Suprapubic skin (tissue), 4 donors: ENCODE results near the gene EEA1. TPM values are rescaled to one million over a fixed set of nuclear protein-coding genes. Genes with fewer than 3 reads are reported as not detected.

Source experiments
- DNase-seq, 2 donors: peaks; one replicate each; pipeline ENCODE4 v3.0.0-alpha.2; 2019; ENCODE audit warnings: low spot score in 2 of 2
- H3K27ac ChIP-seq: fragments of 200-600 bp; sonication (generic); one replicate; pipeline ENCODE4 v1.5.1; 2019
- H3K27me3 ChIP-seq: fragments of 200-600 bp; sonication (generic); one replicate; pipeline ENCODE4 v1.5.1; 2019
- H3K36me3 ChIP-seq: fragments of 200-600 bp; sonication (generic); one replicate; pipeline ENCODE4 v1.5.1; 2019
- H3K4me1 ChIP-seq: fragments of 200-600 bp; sonication (generic); one replicate; pipeline ENCODE4 v1.5.1; 2019
- H3K4me3 ChIP-seq: fragments of 200-600 bp; sonication (generic); one replicate; pipeline ENCODE4 v1.5.1; 2019; ENCODE audit warnings: mild to moderate bottlenecking
- H3K9me3 ChIP-seq: fragments of 200-600 bp; sonication (generic); one replicate; pipeline ENCODE4 v1.5.1; 2019
- EP300 ChIP-seq: sonication (generic); formaldehyde crosslinking; IDR thresholded peaks from one replicate; pipeline ENCODE4 v1.6.1; 2017; ENCODE audit warnings: antibody characterized with exemption
- POLR2A ChIP-seq, 2 donors: fragments of 450-650 bp; IDR thresholded peaks; one replicate each; pipeline ENCODE4 v1.6.1; 2017; ENCODE audit warnings: antibody characterized with exemption in 2 of 2, mild to moderate bottlenecking in 2 of 2, moderate library complexity in 2 of 2
- POLR2AphosphoS5 ChIP-seq, 3 donors: sonication (generic); formaldehyde crosslinking; IDR thresholded peaks; one replicate each; pipeline ENCODE4 v1.6.1; 2017; ENCODE audit warnings: antibody characterized with exemption in 3 of 3
- WGBS: methylation state at CpG from one replicate; pipeline ENCODE4 v1.1.5; 2018; 5-methylcytosine and 5-hydroxymethylcytosine counted together
- total RNA-seq, 4 donors: library from RNA; depleted of rRNA; stranded (reverse); fragments of >200 nt; gene quantifications; one replicate each; pipeline ENCODE4 v1.1.0, GENCODE V29; 2016
- TF ChIP-seq, protein P1 (sequence below), 2 donors: fragments of 200-600 bp in 1 of 2; fragments of 450-650 bp in 1 of 2; sonication (generic) in 1 of 2; IDR thresholded peaks; one replicate each; pipeline ENCODE4 v1.5.1; 2016 to 2019; ENCODE audit warnings: antibody characterized with exemption in 2 of 2, mild to moderate bottlenecking in 1 of 2, moderate library complexity in 1 of 2

The EEA1 gene
- total RNA-seq, 4 donors from 2014 or later, result 17.9 to 55.0 (median 23.2) TPM

DNA sequence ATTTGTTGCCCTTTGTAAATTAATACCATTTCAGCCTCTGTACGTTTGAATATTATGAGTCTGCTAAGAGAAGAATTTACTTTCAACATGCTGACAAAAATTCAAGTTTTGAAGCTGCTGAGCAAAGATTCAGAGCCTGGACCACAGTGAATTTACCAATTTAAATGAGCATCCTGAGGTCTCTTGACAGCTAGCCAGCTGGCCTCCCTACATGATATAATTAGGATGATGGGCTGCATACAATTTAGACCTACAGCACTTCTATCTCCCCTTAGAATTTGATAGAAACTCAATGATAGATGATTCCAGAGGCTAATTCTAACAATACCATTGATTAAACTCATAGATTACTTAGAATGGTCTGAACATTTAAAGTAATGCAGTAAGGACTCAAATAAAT is 10.0 kb upstream of the EEA1 start:
- H3K27me3 ChIP-seq, result no peaks in the 10 kb centered on the region
- no peaks in the 10 kb centered on the region for H3K4me1 ChIP-seq
- no peak overlapping the region for H3K4me3 ChIP-seq
- WGBS, result 72% methylated on average over 1 of the region's 1 CpG
- no peak for DNase-seq
- H3K27ac ChIP-seq, result no peak overlapping the region
- no peak for TF ChIP-seq POLR2AphosphoS5 (IDR thresholded peaks at IDR 0.05)
- TF ChIP-seq EP300, result no peak
- TF ChIP-seq, protein P1, sequence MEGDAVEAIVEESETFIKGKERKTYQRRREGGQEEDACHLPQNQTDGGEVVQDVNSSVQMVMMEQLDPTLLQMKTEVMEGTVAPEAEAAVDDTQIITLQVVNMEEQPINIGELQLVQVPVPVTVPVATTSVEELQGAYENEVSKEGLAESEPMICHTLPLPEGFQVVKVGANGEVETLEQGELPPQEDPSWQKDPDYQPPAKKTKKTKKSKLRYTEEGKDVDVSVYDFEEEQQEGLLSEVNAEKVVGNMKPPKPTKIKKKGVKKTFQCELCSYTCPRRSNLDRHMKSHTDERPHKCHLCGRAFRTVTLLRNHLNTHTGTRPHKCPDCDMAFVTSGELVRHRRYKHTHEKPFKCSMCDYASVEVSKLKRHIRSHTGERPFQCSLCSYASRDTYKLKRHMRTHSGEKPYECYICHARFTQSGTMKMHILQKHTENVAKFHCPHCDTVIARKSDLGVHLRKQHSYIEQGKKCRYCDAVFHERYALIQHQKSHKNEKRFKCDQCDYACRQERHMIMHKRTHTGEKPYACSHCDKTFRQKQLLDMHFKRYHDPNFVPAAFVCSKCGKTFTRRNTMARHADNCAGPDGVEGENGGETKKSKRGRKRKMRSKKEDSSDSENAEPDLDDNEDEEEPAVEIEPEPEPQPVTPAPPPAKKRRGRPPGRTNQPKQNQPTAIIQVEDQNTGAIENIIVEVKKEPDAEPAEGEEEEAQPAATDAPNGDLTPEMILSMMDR (IDR thresholded peaks at IDR 0.05), result no peak
- TF ChIP-seq POLR2A (IDR thresholded peaks at IDR 0.05), result no peak
- H3K36me3 ChIP-seq, result no peaks in the 10 kb centered on the region
- H3K9me3 ChIP-seq, result no peaks in the 10 kb centered on the region

DNA sequence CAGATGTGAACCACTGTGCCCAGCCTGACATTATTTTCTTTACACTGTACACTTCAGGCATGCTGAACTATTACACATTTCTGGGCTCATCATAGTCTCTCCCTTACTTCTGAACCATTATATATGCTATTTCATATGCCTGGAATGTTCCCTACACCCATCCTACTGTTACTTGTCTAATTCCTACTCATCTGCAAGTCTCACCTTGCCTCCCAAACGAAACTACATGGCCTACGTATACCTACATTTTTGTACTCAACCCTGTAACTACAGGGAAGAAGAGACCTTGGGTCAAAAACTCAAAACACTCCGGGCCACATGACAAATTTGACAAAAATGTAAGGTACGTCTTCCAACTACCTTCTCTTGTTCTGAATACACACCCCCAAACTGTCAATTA is 9.5 kb upstream of the EEA1 start:
- no peak overlapping the region for H3K4me3 ChIP-seq
- no peak overlapping the region for H3K27ac ChIP-seq
- H3K36me3 ChIP-seq, result no peaks in the 10 kb centered on the region
- TF ChIP-seq EP300 (no peak), POLR2A (IDR thresholded peaks at IDR 0.05) (no peak), POLR2AphosphoS5 (IDR thresholded peaks at IDR 0.05) (no peak)
- TF ChIP-seq, protein P1 (IDR thresholded peaks at IDR 0.05), result no peak
- H3K27me3 ChIP-seq, result no peaks in the 10 kb centered on the region
- DNase-seq, result no peak
- H3K4me1 ChIP-seq, result no peaks in the 10 kb centered on the region
- no peaks in the 10 kb centered on the region for H3K9me3 ChIP-seq
- WGBS, result 67% methylated on average over 4 of the region's 4 CpGs

DNA sequence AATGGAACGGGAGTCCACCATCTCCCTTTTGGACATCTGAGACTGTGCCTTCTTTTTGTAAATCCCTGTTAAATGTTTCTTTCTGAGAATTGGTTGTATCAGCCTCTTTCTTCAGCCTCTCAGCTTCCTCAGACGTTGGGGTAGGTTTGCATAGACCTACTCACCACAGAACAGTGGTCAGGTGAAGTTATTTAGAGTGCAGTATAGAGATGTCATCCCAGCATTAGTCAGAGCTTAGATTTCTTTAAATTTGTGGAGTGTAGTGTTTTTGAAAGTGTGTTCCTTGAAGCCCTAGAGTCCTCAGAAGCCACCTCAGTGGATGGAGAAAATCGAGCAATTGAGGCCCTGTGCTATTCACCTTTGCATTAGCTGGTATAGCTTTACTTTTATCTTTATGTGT is 8.9 kb upstream of the EEA1 start:
- Histone ChIP-seq H3K36me3 (no peaks in the 10 kb centered on the region), H3K4me1 (no peaks in the 10 kb centered on the region), H3K27ac (no peak overlapping the region), H3K9me3 (no peaks in the 10 kb centered on the region), H3K4me3 (no peak overlapping the region), H3K27me3 (no peaks in the 10 kb centered on the region)
- DNase-seq, result no peak
- 90% methylated on average over 3 of the region's 3 CpGs for WGBS
- TF ChIP-seq POLR2AphosphoS5 (IDR thresholded peaks at IDR 0.05) (no peak), EP300 (no peak), POLR2A (IDR thresholded peaks at IDR 0.05) (no peak)
- TF ChIP-seq, protein P1 (IDR thresholded peaks at IDR 0.05), result no peak

DNA sequence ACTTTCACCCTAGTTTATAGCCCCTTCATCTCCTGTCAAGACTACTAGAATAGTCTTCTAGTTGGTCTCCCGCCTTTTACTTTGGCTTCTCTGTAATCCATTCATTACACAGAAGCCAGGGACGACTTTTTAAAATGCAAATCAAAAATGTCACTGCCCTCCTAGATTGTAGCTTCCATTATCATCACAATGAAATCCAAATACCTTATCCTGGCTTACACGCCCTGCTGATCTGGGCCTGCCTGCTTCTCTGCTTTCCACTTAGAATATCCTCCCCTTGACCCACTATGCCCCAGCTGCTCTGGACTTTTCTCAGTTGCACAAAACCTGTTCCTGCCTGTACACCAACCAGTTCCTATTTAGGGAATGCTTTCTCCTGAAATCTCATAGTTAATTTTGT is 4.5 kb upstream of the EEA1 start:
- H3K4me1 ChIP-seq, result peaks cover 9% of the 10 kb centered on the region
- 81% methylated on average over 3 of the region's 3 CpGs for WGBS
- H3K27me3 ChIP-seq, result no peaks in the 10 kb centered on the region
- H3K9me3 ChIP-seq, result no peaks in the 10 kb centered on the region
- TF ChIP-seq, protein P1 (IDR thresholded peaks at IDR 0.05), result no peak
- TF ChIP-seq EP300 (no peak), POLR2AphosphoS5 (IDR thresholded peaks at IDR 0.05) (no peak), POLR2A (IDR thresholded peaks at IDR 0.05) (no peak)
- H3K4me3 ChIP-seq, result no peak overlapping the region
- no peaks in the 10 kb centered on the region for H3K36me3 ChIP-seq
- no peak overlapping the region for H3K27ac ChIP-seq
- no peak for DNase-seq

DNA sequence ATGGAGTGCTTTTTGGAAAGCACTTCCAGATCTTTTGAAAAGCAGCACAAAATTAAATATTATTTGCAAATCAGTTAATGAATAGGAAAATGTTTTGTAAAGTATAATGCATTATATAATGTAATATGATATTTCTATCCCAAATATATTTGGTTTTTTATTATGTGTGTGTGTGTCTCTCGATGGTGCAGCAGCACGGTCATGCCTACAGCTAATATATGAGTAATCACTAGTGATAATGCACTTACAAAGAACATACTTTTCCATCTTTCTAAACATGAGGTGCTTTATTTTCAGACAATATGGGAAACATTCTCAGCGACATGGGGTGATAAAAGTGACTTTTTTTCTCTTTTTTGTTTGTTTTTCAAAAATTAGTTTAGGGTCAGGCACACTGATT is 1.3 kb upstream of the EEA1 start:
- no peak for DNase-seq
- Histone ChIP-seq H3K9me3 (no peaks in the 10 kb centered on the region), H3K4me1 (peaks cover 36% of the 10 kb centered on the region), H3K36me3 (no peaks in the 10 kb centered on the region), H3K27me3 (no peaks in the 10 kb centered on the region), H3K4me3 (peak overlapping the region; percentile 86), H3K27ac (peak overlapping the region; percentile 100)
- TF ChIP-seq POLR2AphosphoS5 (IDR thresholded peaks at IDR 0.05), result no peak
- 62% methylated on average over 3 of the region's 3 CpGs for WGBS

DNA sequence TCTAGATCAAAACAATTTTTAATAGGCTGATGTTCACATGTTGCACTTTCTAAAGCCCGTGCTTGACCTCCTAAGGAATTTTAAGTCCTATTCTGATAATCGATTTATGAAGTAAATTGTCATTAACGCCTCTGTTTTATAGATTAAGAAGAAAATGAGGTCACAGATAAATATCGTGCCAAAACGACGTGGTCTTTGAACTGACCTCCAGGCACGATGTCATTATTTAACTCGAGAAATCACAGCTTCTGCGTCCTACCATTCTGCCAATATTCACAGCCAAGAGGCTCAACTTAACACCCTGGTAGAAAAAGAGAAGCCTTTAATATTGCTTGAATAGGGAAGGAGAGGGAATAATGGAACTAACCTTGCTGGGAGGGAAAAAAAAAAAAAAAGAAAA is 888 bp upstream of the EEA1 start:
- Histone ChIP-seq H3K27ac (peak overlapping the region; percentile 100), H3K4me3 (peak overlapping the region; percentile 86), H3K4me1 (peaks cover 36% of the 10 kb centered on the region), H3K36me3 (no peaks in the 10 kb centered on the region), H3K9me3 (no peaks in the 10 kb centered on the region), H3K27me3 (no peaks in the 10 kb centered on the region)
- no peak for DNase-seq
- TF ChIP-seq EP300, result no peak
- no peak for TF ChIP-seq POLR2AphosphoS5 (IDR thresholded peaks at IDR 0.05)
- no peak for TF ChIP-seq POLR2A (IDR thresholded peaks at IDR 0.05)
- TF ChIP-seq, protein P1 (IDR thresholded peaks at IDR 0.05), result no peak
- under 1% methylated on average over 9 of the region's 9 CpGs for WGBS
